HFF-Myc (cell line): ENCODE data around the gene POGZ.
"Not testable (repeated sequence)": the region's sequence is repeated elsewhere in the genome, so short reads cannot be mapped to it uniquely, and the experiment has no call there.

Source experiments
- DNase-seq: peaks from one replicate; pipeline ENCODE4 v3.0.0-alpha.2; 2011; ENCODE audit warnings: low read depth; ENCODE audit errors: extremely low read depth
- H3K4me3 ChIP-seq: replicated peaks from 2 replicates; pipeline ENCODE4 v1.5.1; 2011; ENCODE audit warnings: low read depth, mild to moderate bottlenecking, control low read depth, low read length
- CTCF ChIP-seq: IDR thresholded peaks from 2 replicates; pipeline ENCODE4 v1.5.1; 2012; ENCODE audit warnings: mild to moderate bottlenecking, low read depth, low read length, control low read depth; ENCODE audit errors: missing control alignments

Gene POGZ

GRCh38 chr1:151405187-151405951 is 53.9 kb downstream of the POGZ start:
- TF ChIP-seq CTCF: no peak
- no peak overlapping the region for H3K4me3 ChIP-seq
- DNase-seq: no peak

GRCh38 chr1:151403612-151404011 is 55.7 kb downstream of the POGZ start:
- no peak overlapping the region for H3K4me3 ChIP-seq
- DNase-seq: no peak
- no peak for TF ChIP-seq CTCF

- DNase-seq: no peak
- no peak for TF ChIP-seq CTCF
Observed at GRCh38 chr1:151402764-151403163, 56.5 kb downstream of the POGZ start.

GRCh38 chr1:151401860-151402259 is 57.4 kb downstream of the POGZ start:
- no peak for TF ChIP-seq CTCF
- H3K4me3 ChIP-seq: no peak overlapping the region
- no peak for DNase-seq

More at GRCh38 chr1:151402764-151403163, 56.5 kb downstream of the POGZ start:
- no peak overlapping the region for H3K4me3 ChIP-seq

GRCh38 chr1:151401125-151401788 is 58.0 kb downstream of the POGZ start:
- DNase-seq: no peak
- peak overlapping the region; percentile 90 for H3K4me3 ChIP-seq
- TF ChIP-seq CTCF: no peak

- no peak for TF ChIP-seq CTCF
- peak within 1 kb of the TSS; percentile 90 for H3K4me3 ChIP-seq
- DNase-seq: peak; percentile 86
Observed at GRCh38 chr1:151399324-151400171, 59.7 kb downstream of the POGZ start, which contains the start of gene PSMB4. PSMB4 (plus strand) TSS chr1:151399573; CDS start chr1:151399588, 15 bp downstream.

- not testable (repeated sequence) for DNase-seq, H3K4me3 ChIP-seq
Observed at GRCh38 chr1:151396265-151396664, 63.0 kb downstream of the POGZ start.
